Mammary epithelial cell (primary cell): Measurements from ENCODE around the gene C1orf198.

ENCODE experiments used
- EZH2 ChIP-seq: IDR thresholded peaks from 2 replicates; pipeline ENCODE4 v1.6.1; 2012; ENCODE audit warnings: low read length, inconsistent platforms, borderline replicate concordance
- TF ChIP-seq, protein P1 (sequence below), 2 donors: IDR thresholded peaks in 1 of 2; conservative IDR thresholded peaks in 1 of 2; 2 replicates each; pipeline ENCODE4 v1.5.1; 2011 to 2012; ENCODE audit warnings: inconsistent platforms in 2 of 2, low read length in 2 of 2, mild to moderate bottlenecking in 2 of 2, control low read depth in 1 of 2, low read depth in 1 of 2; ENCODE audit not compliant: insufficient read depth in 1 of 2; ENCODE audit errors: extremely low read depth in 1 of 2

DNA sequence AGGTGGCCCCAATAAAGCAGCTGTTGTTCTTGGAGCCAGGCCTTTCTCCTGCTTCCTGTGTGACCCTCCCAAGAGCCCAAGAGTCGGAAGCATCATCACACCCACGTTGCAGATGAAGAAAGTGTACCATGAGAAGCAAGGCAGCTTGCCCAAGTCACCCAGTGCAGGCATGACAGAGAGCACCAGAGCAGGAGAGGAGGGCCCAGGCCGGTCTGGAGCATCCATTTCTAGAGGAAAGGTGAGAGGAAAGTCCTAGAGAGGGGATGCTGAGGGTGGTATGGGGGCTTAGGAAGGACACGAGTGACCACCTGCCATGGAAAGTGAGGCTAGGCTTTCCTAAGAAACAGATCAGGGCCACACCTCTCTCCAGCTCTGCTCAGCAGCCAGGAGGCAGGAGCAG, 47.0 kb downstream of the C1orf198 start:
- TF ChIP-seq, protein P1, sequence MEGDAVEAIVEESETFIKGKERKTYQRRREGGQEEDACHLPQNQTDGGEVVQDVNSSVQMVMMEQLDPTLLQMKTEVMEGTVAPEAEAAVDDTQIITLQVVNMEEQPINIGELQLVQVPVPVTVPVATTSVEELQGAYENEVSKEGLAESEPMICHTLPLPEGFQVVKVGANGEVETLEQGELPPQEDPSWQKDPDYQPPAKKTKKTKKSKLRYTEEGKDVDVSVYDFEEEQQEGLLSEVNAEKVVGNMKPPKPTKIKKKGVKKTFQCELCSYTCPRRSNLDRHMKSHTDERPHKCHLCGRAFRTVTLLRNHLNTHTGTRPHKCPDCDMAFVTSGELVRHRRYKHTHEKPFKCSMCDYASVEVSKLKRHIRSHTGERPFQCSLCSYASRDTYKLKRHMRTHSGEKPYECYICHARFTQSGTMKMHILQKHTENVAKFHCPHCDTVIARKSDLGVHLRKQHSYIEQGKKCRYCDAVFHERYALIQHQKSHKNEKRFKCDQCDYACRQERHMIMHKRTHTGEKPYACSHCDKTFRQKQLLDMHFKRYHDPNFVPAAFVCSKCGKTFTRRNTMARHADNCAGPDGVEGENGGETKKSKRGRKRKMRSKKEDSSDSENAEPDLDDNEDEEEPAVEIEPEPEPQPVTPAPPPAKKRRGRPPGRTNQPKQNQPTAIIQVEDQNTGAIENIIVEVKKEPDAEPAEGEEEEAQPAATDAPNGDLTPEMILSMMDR (conservative IDR thresholded peaks at IDR 0.05 in 1 of 2, IDR thresholded peaks at IDR 0.05 in 1 of 2; ENCODE audit: extremely low read depth in 1 of 2, insufficient read depth in 1 of 2, low read depth in 1 of 2, low read length in 2 of 2): no peak
- TF ChIP-seq EZH2: no peak
